Osteoblast (primary cell): ENCODE data around the gene CNOT11. TPM values are rescaled to one million over a fixed set of nuclear protein-coding genes. Genes with fewer than 3 reads are reported as not detected.
A peak's percentile ranks its signal among the peaks of the same experiment; 100 is the strongest.
"Not testable (repeated sequence)": the region's sequence is repeated elsewhere in the genome, so short reads cannot be mapped to it uniquely, and the experiment has no call there.

ENCODE experiments used
- DNase-seq: peaks from one replicate; pipeline ENCODE4 v3.0.0; 2011; ENCODE audit warnings: low spot score, mixed read lengths; ENCODE audit not compliant: insufficient read length; ENCODE audit errors: missing footprints
- H2AFZ ChIP-seq: 2 replicates; pipeline ENCODE4 v1.6.0; 2011; ENCODE audit warnings: mild to moderate bottlenecking, low read length
- H3K27ac ChIP-seq: 2 replicates; pipeline ENCODE4 v1.5.1; 2011; ENCODE audit warnings: mild to moderate bottlenecking, low read depth, low read length, moderate library complexity
- H3K27me3 ChIP-seq: 2 replicates; pipeline ENCODE4 v1.6.0; 2012; ENCODE audit warnings: mild to moderate bottlenecking, control low read depth, inconsistent platforms, low read length, moderate library complexity; ENCODE audit not compliant: insufficient read depth
- H3K36me3 ChIP-seq: 2 replicates; pipeline ENCODE4 v1.5.1; 2011; ENCODE audit warnings: mild to moderate bottlenecking, low read length, control low read depth, moderate library complexity; ENCODE audit not compliant: insufficient read depth
- H3K4me1 ChIP-seq: 2 replicates; pipeline ENCODE4 v1.5.1; 2011; ENCODE audit warnings: mild to moderate bottlenecking, low read length, control low read depth, moderate library complexity; ENCODE audit not compliant: insufficient read depth
- H3K4me2 ChIP-seq: 2 replicates; pipeline ENCODE4 v1.6.0; 2011; ENCODE audit warnings: mild to moderate bottlenecking, low read length; ENCODE audit not compliant: insufficient read depth
- H3K4me3 ChIP-seq: fragments of 200-600 bp; sonication (generic); 3 replicates; pipeline ENCODE4 v1.5.1; 2012; ENCODE audit warnings: mild to moderate bottlenecking, low read length, inconsistent platforms; ENCODE audit not compliant: insufficient read depth
- H3K79me2 ChIP-seq: 2 replicates; pipeline ENCODE4 v1.6.0; 2012; ENCODE audit warnings: mild to moderate bottlenecking, low read length, control low read depth, inconsistent platforms; ENCODE audit not compliant: insufficient read depth
- H3K9me3 ChIP-seq: 2 replicates; pipeline ENCODE4 v1.5.1; 2011; ENCODE audit warnings: low read depth, low read length, control low read depth
- H4K20me1 ChIP-seq: 2 replicates; pipeline ENCODE4 v1.6.0; 2012; ENCODE audit warnings: mild to moderate bottlenecking, low read length, control low read depth; ENCODE audit not compliant: insufficient read depth
- CTCF ChIP-seq: IDR thresholded peaks from 2 replicates; pipeline ENCODE4 v1.5.1; 2011; ENCODE audit warnings: mild to moderate bottlenecking, low read depth, low read length, moderate library complexity; ENCODE audit errors: extremely low read depth
- total RNA-seq: library from RNA; depleted of rRNA; stranded (reverse); fragments of >200 nt; gene quantifications from 2 replicates; pipeline ENCODE4 v1.2.3, GENCODE V29; 2012

The CNOT11 gene
- total RNA-seq, 1 donor, result 43.4 TPM

GRCh38 chr2:101240694-101241093 lies 12.0 kb upstream of the CNOT11 start:
- peak overlapping the region; percentile 2 for H2AFZ ChIP-seq
- DNase-seq, H3K27ac ChIP-seq, H3K79me2 ChIP-seq, H3K36me3 ChIP-seq, H3K4me1 ChIP-seq, H4K20me1 ChIP-seq, H3K9me3 ChIP-seq, H3K27me3 ChIP-seq, H3K4me3 ChIP-seq, H3K4me2 ChIP-seq: not testable (repeated sequence)
- peak; percentile 48 for TF ChIP-seq CTCF

DNA sequence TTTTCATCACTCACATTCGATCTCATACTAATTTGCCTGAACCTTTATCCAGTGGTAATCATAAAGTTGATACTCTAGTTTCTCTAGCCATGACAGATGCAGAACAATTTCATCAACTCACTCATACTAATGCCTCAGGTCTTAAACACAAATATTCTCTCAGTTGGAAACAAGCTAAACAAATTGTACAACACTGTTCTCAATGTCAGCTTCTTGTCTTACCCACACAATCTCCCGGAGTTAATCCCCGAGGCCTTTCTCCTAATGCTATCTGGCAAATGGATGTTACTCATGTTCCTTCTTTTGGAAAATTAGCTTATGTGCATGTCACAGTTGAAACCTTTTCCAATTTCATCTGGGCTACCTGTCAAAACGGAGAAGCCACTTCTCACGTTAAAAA lies 11.5 kb upstream of the CNOT11 start:
- Histone ChIP-seq H3K4me1 (no peaks in the 10 kb centered on the region), H3K27me3 (no peaks in the 10 kb centered on the region), H2AFZ (peak overlapping the region; percentile 2), H3K4me3 (no peak overlapping the region), H3K9me3 (no peaks in the 10 kb centered on the region), H3K79me2 (no peaks in the 10 kb centered on the region), H4K20me1 (no peaks in the 10 kb centered on the region), H3K27ac (no peak overlapping the region), H3K4me2 (no peak overlapping the region), H3K36me3 (no peaks in the 10 kb centered on the region)
- no peak for TF ChIP-seq CTCF
- DNase-seq, result no peak

GRCh38 chr2:101244373-101244772 lies 8.3 kb upstream of the CNOT11 start:
- H3K4me2 ChIP-seq, H3K36me3 ChIP-seq, DNase-seq, H2AFZ ChIP-seq, H4K20me1 ChIP-seq, H3K9me3 ChIP-seq, H3K27ac ChIP-seq, H3K4me3 ChIP-seq, H3K79me2 ChIP-seq, H3K27me3 ChIP-seq, H3K4me1 ChIP-seq: not testable (repeated sequence)

DNA sequence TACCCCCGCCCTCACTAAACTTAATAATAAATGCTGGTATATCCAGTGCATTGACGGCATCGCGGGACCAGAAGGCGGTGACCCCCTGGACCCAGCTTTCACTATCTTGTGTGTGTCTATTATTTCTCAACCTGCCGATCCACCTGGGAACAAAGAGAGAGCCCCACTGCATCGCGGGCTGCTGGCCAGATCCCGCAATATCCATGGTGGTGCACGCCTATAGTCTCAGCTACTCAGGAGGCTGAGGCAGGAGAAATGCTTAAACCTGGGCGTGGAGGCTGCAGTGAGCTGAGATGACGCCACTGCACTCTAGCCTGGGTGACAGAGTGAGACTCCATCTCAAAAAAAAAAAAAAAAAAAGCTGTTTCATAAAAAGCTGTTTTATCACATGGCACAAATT lies 7.8 kb upstream of the CNOT11 start:
- H3K79me2 ChIP-seq, H3K4me3 ChIP-seq, H3K4me2 ChIP-seq, H3K27ac ChIP-seq, DNase-seq, H3K9me3 ChIP-seq, H3K27me3 ChIP-seq, H3K36me3 ChIP-seq, H4K20me1 ChIP-seq, H3K4me1 ChIP-seq, H2AFZ ChIP-seq: not testable (repeated sequence)

GRCh38 chr2:101245468-101245867 lies 7.2 kb upstream of the CNOT11 start:
- not testable (repeated sequence) for H3K27me3 ChIP-seq, DNase-seq, H3K9me3 ChIP-seq, H3K4me1 ChIP-seq, H3K27ac ChIP-seq, H3K79me2 ChIP-seq, H3K4me2 ChIP-seq, H3K36me3 ChIP-seq, H3K4me3 ChIP-seq, H4K20me1 ChIP-seq, H2AFZ ChIP-seq

GRCh38 chr2:101248756-101249155 lies 3.9 kb upstream of the CNOT11 start:
- peaks cover 11% of the 10 kb centered on the region for H3K79me2 ChIP-seq
- H3K4me3 ChIP-seq, H3K9me3 ChIP-seq, H3K4me2 ChIP-seq, H2AFZ ChIP-seq, H3K27ac ChIP-seq, DNase-seq, H3K27me3 ChIP-seq, H4K20me1 ChIP-seq, H3K36me3 ChIP-seq, H3K4me1 ChIP-seq: not testable (repeated sequence)
